ENCODE results near the gene FBXW12. TPM values are rescaled to one million over a fixed set of nuclear protein-coding genes. Genes with fewer than 3 reads are reported as not detected.

The FBXW12 gene
- total RNA-seq, 1 donor from 2014 or later: 0.82 TPM

GRCh38 chr3:48434591-48435222, 62.7 kb downstream of the FBXW12 start:
- H3F3A ChIP-seq (ENCODE audit: low read depth): peaks cover 66% of the 10 kb centered on the region
- Mint-ChIP-seq H3K4me1 (peaks cover 30% of the 10 kb centered on the region), H3K27me3 (ENCODE audit: insufficient read depth, low read depth) (no peaks in the 10 kb centered on the region), H3K4me3 (peak overlapping the region; percentile 30), H3K36me3 (peaks cover 4% of the 10 kb centered on the region), H3K9me3 (no peaks in the 10 kb centered on the region), H3K27ac (peak overlapping the region; percentile 67)
- no peak overlapping the region for H2AFZ ChIP-seq (replicated peaks)
- H3K9me3 ChIP-seq (ENCODE audit: low read depth): no peaks in the 10 kb centered on the region
- no peak for DNase-seq (ENCODE audit: low spot score)
- H3K4me3 ChIP-seq: no peak overlapping the region
- no peaks in the 10 kb centered on the region for H4K20me1 ChIP-seq (ENCODE audit: low read depth)
- peaks cover 40% of the 10 kb centered on the region for H3K79me2 ChIP-seq (ENCODE audit: low read depth)
- no peak overlapping the region for H3K4me2 ChIP-seq
- H3K36me3 ChIP-seq: no peaks in the 10 kb centered on the region
- H3K4me1 ChIP-seq: peaks cover 20% of the 10 kb centered on the region
- TF ChIP-seq EZH2 (IDR thresholded peaks at IDR 0.05) (no peak), EZH2phosphoT487 (IDR thresholded peaks at IDR 0.05) (no peak)
- TF ChIP-seq, protein P1, sequence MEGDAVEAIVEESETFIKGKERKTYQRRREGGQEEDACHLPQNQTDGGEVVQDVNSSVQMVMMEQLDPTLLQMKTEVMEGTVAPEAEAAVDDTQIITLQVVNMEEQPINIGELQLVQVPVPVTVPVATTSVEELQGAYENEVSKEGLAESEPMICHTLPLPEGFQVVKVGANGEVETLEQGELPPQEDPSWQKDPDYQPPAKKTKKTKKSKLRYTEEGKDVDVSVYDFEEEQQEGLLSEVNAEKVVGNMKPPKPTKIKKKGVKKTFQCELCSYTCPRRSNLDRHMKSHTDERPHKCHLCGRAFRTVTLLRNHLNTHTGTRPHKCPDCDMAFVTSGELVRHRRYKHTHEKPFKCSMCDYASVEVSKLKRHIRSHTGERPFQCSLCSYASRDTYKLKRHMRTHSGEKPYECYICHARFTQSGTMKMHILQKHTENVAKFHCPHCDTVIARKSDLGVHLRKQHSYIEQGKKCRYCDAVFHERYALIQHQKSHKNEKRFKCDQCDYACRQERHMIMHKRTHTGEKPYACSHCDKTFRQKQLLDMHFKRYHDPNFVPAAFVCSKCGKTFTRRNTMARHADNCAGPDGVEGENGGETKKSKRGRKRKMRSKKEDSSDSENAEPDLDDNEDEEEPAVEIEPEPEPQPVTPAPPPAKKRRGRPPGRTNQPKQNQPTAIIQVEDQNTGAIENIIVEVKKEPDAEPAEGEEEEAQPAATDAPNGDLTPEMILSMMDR (IDR thresholded peaks at IDR 0.05): no peak
- H3K9ac ChIP-seq: no peak overlapping the region
- H3K27ac ChIP-seq: no peak overlapping the region
- H3K27me3 ChIP-seq: no peaks in the 10 kb centered on the region

DNA sequence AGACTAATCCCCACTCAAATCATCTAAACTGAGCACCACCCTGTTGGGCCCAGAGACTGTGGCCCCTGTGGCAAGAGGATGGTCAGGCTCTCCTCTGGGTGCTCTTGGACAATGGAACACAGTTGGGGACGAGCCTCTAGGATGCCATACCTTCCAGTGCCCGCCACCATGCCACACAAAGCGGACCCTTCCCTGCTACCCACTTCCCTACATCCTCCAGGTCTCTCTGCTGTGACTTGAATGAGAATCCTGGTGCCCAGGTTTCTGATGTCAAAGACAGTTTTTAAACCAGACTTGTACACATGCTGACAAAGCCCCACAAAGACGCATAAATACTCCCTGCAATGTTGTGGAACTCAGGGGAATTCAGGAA, 63.2 kb downstream of the FBXW12 start:
- H3K9me3 ChIP-seq (ENCODE audit: low read depth): no peaks in the 10 kb centered on the region
- H3K36me3 Mint-ChIP-seq: peaks cover 4% of the 10 kb centered on the region
- H4K20me1 ChIP-seq (ENCODE audit: low read depth): no peaks in the 10 kb centered on the region
- H3K36me3 ChIP-seq: no peaks in the 10 kb centered on the region
- peaks cover 33% of the 10 kb centered on the region for H3K4me1 Mint-ChIP-seq
- no peak overlapping the region for H3K4me3 ChIP-seq
- no peak for DNase-seq (ENCODE audit: low spot score)
- H3K4me2 ChIP-seq: no peak overlapping the region
- H2AFZ ChIP-seq (replicated peaks): no peak overlapping the region
- no peak overlapping the region for H3K27ac ChIP-seq
- TF ChIP-seq, protein P1 (IDR thresholded peaks at IDR 0.05): no peak
- TF ChIP-seq EZH2 (IDR thresholded peaks at IDR 0.05) (no peak), EZH2phosphoT487 (IDR thresholded peaks at IDR 0.05) (no peak)
- peaks cover 39% of the 10 kb centered on the region for H3K79me2 ChIP-seq (ENCODE audit: low read depth)
- no peak overlapping the region for H3K9ac ChIP-seq
- H3F3A ChIP-seq (ENCODE audit: low read depth): peaks cover 63% of the 10 kb centered on the region
- no peaks in the 10 kb centered on the region for H3K27me3 Mint-ChIP-seq (ENCODE audit: insufficient read depth, low read depth)
- H3K4me3 Mint-ChIP-seq: no peak overlapping the region
- peaks cover 19% of the 10 kb centered on the region for H3K4me1 ChIP-seq
- no peaks in the 10 kb centered on the region for H3K9me3 Mint-ChIP-seq
- H3K27me3 ChIP-seq: no peaks in the 10 kb centered on the region
- H3K27ac Mint-ChIP-seq: peak overlapping the region; percentile 15

DNA sequence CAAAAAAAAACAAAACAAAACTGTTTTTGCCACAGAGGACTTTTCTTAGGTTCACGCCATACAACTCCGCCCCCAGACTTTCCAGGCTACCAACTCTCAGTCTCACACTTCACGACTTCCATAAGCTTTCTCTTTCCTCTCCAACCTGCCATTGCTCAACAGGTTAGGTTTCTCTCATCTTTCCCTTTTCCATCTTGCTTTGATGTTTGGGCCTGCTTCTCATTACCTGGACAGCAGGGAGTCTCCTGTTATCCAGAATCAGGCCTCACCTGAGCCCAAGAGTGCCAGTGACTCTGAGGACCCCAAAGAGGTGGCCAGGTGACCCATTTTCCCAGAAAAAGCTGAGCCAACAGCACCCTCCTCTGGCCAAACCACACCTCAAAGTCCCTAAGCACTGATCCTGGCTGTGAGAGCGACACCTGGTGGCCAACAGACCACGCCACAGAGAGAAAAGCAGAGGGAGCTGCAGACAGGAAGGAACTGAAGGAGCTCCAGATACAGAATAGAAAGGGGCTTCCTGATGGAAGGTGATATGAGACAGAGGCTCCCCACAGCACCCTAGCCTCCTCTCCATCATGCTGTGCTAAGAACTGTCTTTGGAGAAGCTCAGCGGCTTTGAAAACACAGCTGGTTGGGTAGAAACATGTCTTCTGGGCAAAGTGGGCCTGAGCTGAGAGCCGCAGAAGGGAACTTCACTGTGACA, 63.9 kb downstream of the FBXW12 start:
- Histone ChIP-seq H3K9ac (no peak overlapping the region), H3K27me3 (no peaks in the 10 kb centered on the region), H4K20me1 (ENCODE audit: low read depth) (peaks cover 4% of the 10 kb centered on the region), H3K4me1 (peaks cover 16% of the 10 kb centered on the region), H3K36me3 (no peaks in the 10 kb centered on the region), H2AFZ (replicated peaks) (no peak overlapping the region), H3K79me2 (ENCODE audit: low read depth) (peaks cover 42% of the 10 kb centered on the region), H3F3A (ENCODE audit: low read depth) (peaks cover 56% of the 10 kb centered on the region), H3K4me2 (no peak overlapping the region), H3K27ac (no peak overlapping the region), H3K4me3 (no peak overlapping the region), H3K9me3 (ENCODE audit: low read depth) (no peaks in the 10 kb centered on the region)
- TF ChIP-seq EZH2 (IDR thresholded peaks at IDR 0.05): no peak
- TF ChIP-seq, protein P1 (IDR thresholded peaks at IDR 0.05): peak; percentile 100
- H3K4me3 Mint-ChIP-seq: no peak overlapping the region
- peak; percentile 91 for DNase-seq (ENCODE audit: low spot score)
- no peak overlapping the region for H3K27ac Mint-ChIP-seq
- H3K9me3 Mint-ChIP-seq: no peaks in the 10 kb centered on the region
- H3K27me3 Mint-ChIP-seq (ENCODE audit: insufficient read depth, low read depth): no peaks in the 10 kb centered on the region
- peaks cover 4% of the 10 kb centered on the region for H3K36me3 Mint-ChIP-seq
- H3K4me1 Mint-ChIP-seq: peaks cover 26% of the 10 kb centered on the region

Measured in neural progenitor cell (in vitro differentiated cells).